Neural progenitor cell (in vitro differentiated cells): Measurements from ENCODE around the gene GGCX. TPM values are rescaled to one million over a fixed set of nuclear protein-coding genes. Genes with fewer than 3 reads are reported as not detected.

Source experiments
- DNase-seq: peaks from one replicate; pipeline ENCODE4 v3.0.0-alpha.2; 2016; ENCODE audit warnings: low spot score
- H2AFZ ChIP-seq: fragments of 200-600 bp; sonication (generic); replicated peaks from 2 replicates; pipeline ENCODE4 v1.6.1; 2016; ENCODE audit warnings: antibody characterized with exemption
- H3F3A ChIP-seq: fragments of 200-600 bp; sonication (generic); 2 replicates; pipeline ENCODE4 v1.6.1; 2016; ENCODE audit warnings: antibody characterized with exemption, low read depth
- H3K27ac ChIP-seq: fragments of 200-600 bp; sonication (generic); 2 replicates; pipeline ENCODE4 v1.5.1; 2016; ENCODE audit warnings: mild to moderate bottlenecking
- H3K27me3 ChIP-seq: fragments of 200-600 bp; sonication (generic); 2 replicates; pipeline ENCODE4 v1.6.1; 2016; ENCODE audit warnings: mild to moderate bottlenecking, moderate library complexity
- H3K36me3 ChIP-seq: fragments of 200-600 bp; sonication (generic); 2 replicates; pipeline ENCODE4 v1.5.1; 2016
- H3K4me1 ChIP-seq: fragments of 200-600 bp; sonication (generic); 2 replicates; pipeline ENCODE4 v1.6.1; 2016; ENCODE audit warnings: mixed run types
- H3K4me2 ChIP-seq: fragments of 200-600 bp; sonication (generic); 2 replicates; pipeline ENCODE4 v1.6.1; 2016
- H3K4me3 ChIP-seq: fragments of 200-600 bp; sonication (generic); 2 replicates; pipeline ENCODE4 v1.5.1; 2016
- H3K79me2 ChIP-seq: fragments of 200-600 bp; sonication (generic); 2 replicates; pipeline ENCODE4 v1.6.1; 2016; ENCODE audit warnings: low read depth
- H3K9ac ChIP-seq: fragments of 200-600 bp; sonication (generic); 2 replicates; pipeline ENCODE4 v1.6.1; 2016
- H3K9me3 ChIP-seq: fragments of 200-600 bp; sonication (generic); 2 replicates; pipeline ENCODE4 v1.5.1; 2016; ENCODE audit warnings: low read depth
- H4K20me1 ChIP-seq: fragments of 200-600 bp; sonication (generic); 2 replicates; pipeline ENCODE4 v1.6.1; 2016; ENCODE audit warnings: low read depth
- H3K27ac Mint-ChIP-seq: 3 replicates; pipeline ENCODE4 v1.8.0; 2021; ENCODE audit warnings: mixed read lengths
- H3K27me3 Mint-ChIP-seq: 2 replicates; pipeline ENCODE4 v1.8.0; 2022; ENCODE audit warnings: low read depth, mild to moderate bottlenecking, inconsistent platforms, moderate library complexity, mixed read lengths; ENCODE audit not compliant: insufficient read depth
- H3K36me3 Mint-ChIP-seq: 3 replicates; pipeline ENCODE4 v1.8.0; 2021; ENCODE audit warnings: mixed read lengths
- H3K4me1 Mint-ChIP-seq: 3 replicates; pipeline ENCODE4 v1.8.0; 2021; ENCODE audit warnings: mixed read lengths
- H3K4me3 Mint-ChIP-seq: 3 replicates; pipeline ENCODE4 v1.8.0; 2021; ENCODE audit warnings: mild to moderate bottlenecking, moderate library complexity, mixed read lengths
- H3K9me3 Mint-ChIP-seq: 3 replicates; pipeline ENCODE4 v1.8.0; 2020; ENCODE audit warnings: mixed read lengths
- EZH2 ChIP-seq: fragments of 200-600 bp; sonication (generic); IDR thresholded peaks from 2 replicates; pipeline ENCODE4 v1.6.1; 2017; ENCODE audit warnings: antibody characterized with exemption, mild to moderate bottlenecking, moderate library complexity
- EZH2phosphoT487 ChIP-seq: fragments of 200-600 bp; sonication (generic); IDR thresholded peaks from 2 replicates; pipeline ENCODE4 v1.6.1; 2017; ENCODE audit warnings: antibody characterized with exemption
- total RNA-seq: library from RNA; depleted of rRNA; stranded (reverse); fragments of >200 nt; gene quantifications from 2 replicates; pipeline ENCODE4 v1.2.3, GENCODE V29; 2015; ENCODE audit warnings: low replicate concordance
- TF ChIP-seq, protein P1 (sequence below): fragments of 200-600 bp; sonication (generic); IDR thresholded peaks from 2 replicates; pipeline ENCODE4 v1.5.1; 2017; ENCODE audit warnings: antibody characterized with exemption, mild to moderate bottlenecking

Gene GGCX
- total RNA-seq, 1 donor from 2014 or later = 29.7 TPM

- Mint-ChIP-seq H3K4me3 (peak overlapping the region; percentile 97), H3K36me3 (peaks cover 39% of the 10 kb centered on the region), H3K27me3 (peaks cover 3% of the 10 kb centered on the region), H3K9me3 (no peaks in the 10 kb centered on the region), H3K4me1 (peaks cover 62% of the 10 kb centered on the region), H3K27ac (peak overlapping the region; percentile 96)
- H3F3A ChIP-seq = peaks cover 60% of the 10 kb centered on the region
- no peaks in the 10 kb centered on the region for H3K9me3 ChIP-seq
- peaks cover 69% of the 10 kb centered on the region for H3K79me2 ChIP-seq
- no peaks in the 10 kb centered on the region for H3K27me3 ChIP-seq
- peak overlapping the region; percentile 98 for H3K9ac ChIP-seq
- peak overlapping the region; percentile 100 for H3K27ac ChIP-seq
- no peak for TF ChIP-seq EZH2phosphoT487
- TF ChIP-seq, protein P1, sequence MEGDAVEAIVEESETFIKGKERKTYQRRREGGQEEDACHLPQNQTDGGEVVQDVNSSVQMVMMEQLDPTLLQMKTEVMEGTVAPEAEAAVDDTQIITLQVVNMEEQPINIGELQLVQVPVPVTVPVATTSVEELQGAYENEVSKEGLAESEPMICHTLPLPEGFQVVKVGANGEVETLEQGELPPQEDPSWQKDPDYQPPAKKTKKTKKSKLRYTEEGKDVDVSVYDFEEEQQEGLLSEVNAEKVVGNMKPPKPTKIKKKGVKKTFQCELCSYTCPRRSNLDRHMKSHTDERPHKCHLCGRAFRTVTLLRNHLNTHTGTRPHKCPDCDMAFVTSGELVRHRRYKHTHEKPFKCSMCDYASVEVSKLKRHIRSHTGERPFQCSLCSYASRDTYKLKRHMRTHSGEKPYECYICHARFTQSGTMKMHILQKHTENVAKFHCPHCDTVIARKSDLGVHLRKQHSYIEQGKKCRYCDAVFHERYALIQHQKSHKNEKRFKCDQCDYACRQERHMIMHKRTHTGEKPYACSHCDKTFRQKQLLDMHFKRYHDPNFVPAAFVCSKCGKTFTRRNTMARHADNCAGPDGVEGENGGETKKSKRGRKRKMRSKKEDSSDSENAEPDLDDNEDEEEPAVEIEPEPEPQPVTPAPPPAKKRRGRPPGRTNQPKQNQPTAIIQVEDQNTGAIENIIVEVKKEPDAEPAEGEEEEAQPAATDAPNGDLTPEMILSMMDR = peak; percentile 4
- peaks cover 30% of the 10 kb centered on the region for H3K36me3 ChIP-seq
- no peak overlapping the region for H2AFZ ChIP-seq
- no peak for DNase-seq
- peaks cover 49% of the 10 kb centered on the region for H4K20me1 ChIP-seq
- peak overlapping the region; percentile 72 for H3K4me3 ChIP-seq
- H3K4me1 ChIP-seq = peaks cover 43% of the 10 kb centered on the region
- peak overlapping the region; percentile 89 for H3K4me2 ChIP-seq
These were observed 21.7 kb downstream of the GGCX start for GRCh38 chr2:85539361-85540132.

DNA sequence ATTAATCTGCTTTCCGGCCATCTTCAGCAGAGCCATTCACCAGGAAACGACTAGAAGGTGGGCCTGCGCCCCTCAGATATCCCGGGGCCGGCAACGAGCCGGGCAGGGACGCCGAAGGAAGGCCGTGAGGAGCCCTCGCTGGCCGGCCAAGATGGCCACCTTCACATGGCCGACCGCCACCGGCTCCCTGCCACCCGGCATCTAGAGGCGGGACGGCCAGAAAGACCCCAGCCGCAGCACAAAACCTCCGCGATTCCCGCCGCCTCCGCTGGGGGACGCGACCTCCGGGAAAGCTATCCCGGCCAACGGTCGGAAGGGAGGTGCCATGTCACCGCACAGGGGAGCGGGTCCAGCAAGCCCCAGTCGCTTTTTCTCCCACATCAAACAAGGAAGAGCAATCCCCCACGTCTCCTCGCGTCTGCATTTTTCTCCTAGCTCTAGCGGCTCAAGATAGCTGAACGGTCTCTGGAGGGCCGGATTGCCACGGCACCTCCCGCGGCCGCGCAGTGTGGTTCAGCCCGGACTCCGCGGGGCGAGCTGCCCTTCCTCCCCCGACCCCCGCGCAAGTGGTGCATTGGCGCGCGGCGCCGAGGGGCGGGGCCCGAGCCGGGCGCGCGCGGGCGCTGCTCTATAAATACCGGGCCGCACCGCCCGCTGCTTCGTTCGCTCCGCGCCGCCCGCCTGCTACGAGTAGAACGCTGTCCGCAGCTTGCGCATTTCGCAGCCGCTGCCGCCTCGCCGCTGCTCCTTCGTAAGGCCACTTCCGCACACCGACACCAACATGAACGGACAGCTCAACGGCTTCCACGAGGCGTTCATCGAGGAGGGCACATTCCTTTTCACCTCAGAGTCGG, 22.6 kb downstream of the GGCX start, which contains the start of gene MAT2A:
Gene MAT2A, plus strand, starts transcription at position 662 of the 854 bp plus-strand sequence. Its CDS starts 120 bp downstream, at position 782.
- peak; percentile 97 for DNase-seq
- H3K27me3 Mint-ChIP-seq = peaks cover 3% of the 10 kb centered on the region
- Histone ChIP-seq H2AFZ (peak within 1 kb of the TSS; percentile 75), H3K9ac (peak within 1 kb of the TSS; percentile 98), H3K79me2 (peaks cover 69% of the 10 kb centered on the region), H3F3A (peaks cover 54% of the 10 kb centered on the region), H3K4me2 (peak within 1 kb of the TSS; percentile 89), H3K4me1 (peaks cover 43% of the 10 kb centered on the region), H3K36me3 (peaks cover 30% of the 10 kb centered on the region), H3K27me3 (no peaks in the 10 kb centered on the region), H3K27ac (peak within 1 kb of the TSS; percentile 100), H3K9me3 (no peaks in the 10 kb centered on the region), H3K4me3 (peak within 1 kb of the TSS; percentile 72), H4K20me1 (peaks cover 44% of the 10 kb centered on the region)
- H3K4me3 Mint-ChIP-seq = peak within 1 kb of the TSS; percentile 97
- no peaks in the 10 kb centered on the region for H3K9me3 Mint-ChIP-seq
- peaks cover 33% of the 10 kb centered on the region for H3K36me3 Mint-ChIP-seq
- peaks cover 55% of the 10 kb centered on the region for H3K4me1 Mint-ChIP-seq
- peak within 1 kb of the TSS; percentile 100 for H3K27ac Mint-ChIP-seq
- TF ChIP-seq EZH2 = no peak
- TF ChIP-seq, protein P1 = peak; percentile 78

DNA sequence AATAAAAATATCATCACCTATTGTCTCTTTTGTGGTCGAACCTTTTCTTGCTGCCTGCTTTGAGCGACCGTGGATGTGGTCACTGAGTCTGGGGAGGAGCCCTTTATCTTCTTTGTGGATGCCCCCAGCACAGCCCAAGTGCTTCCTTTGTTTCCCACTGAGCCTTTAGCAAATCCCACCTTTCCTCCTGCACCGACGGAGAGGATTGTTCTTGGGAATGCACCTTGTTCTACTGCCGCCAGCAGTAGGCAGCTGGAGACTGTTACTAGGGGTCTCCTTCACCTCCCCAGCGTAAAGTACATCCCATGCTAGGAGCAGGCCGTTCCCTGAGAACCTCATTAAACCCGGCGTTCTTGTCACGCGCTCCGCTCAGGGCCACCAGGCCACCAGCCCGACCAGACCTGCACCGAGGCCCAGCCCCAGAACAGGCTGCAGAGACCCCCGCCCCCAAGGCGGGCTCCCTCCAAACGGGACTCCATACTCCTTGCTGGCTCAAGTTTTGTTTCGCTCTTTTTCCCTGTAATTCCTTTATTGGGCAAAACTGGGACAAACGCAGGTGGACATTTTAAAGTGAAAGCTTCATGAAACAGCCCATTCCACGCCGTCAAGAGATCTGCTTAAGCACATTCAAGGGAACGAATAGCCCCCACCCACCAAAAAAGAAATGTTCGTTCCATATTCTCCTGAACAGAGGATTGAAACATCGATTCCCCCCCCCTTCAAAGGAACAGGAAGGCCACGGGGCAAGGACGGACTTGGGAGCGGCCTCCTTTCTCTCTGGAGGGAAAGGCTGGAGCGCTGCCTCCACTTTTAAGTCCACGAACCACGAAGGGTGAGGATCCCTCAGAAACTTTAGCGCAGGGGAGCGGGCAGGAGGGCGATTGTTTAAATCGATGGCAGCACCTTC, 23.4 kb downstream of the GGCX start:
- no peaks in the 10 kb centered on the region for H3K9me3 Mint-ChIP-seq
- peak overlapping the region; percentile 89 for H3K4me2 ChIP-seq
- DNase-seq = peak; percentile 75
- peak overlapping the region; percentile 44 for H2AFZ ChIP-seq
- peaks cover 3% of the 10 kb centered on the region for H3K27me3 Mint-ChIP-seq
- H4K20me1 ChIP-seq = peaks cover 35% of the 10 kb centered on the region
- TF ChIP-seq, protein P1 = no peak
- no peak for TF ChIP-seq EZH2phosphoT487
- TF ChIP-seq EZH2 = no peak
- peak overlapping the region; percentile 72 for H3K4me3 ChIP-seq
- peak overlapping the region; percentile 100 for H3K27ac Mint-ChIP-seq
- peaks cover 48% of the 10 kb centered on the region for H3K4me1 Mint-ChIP-seq
- H3K79me2 ChIP-seq = peaks cover 61% of the 10 kb centered on the region
- H3K27ac ChIP-seq = peak overlapping the region; percentile 100
- H3K9ac ChIP-seq = peak overlapping the region; percentile 98
- H3F3A ChIP-seq = peaks cover 45% of the 10 kb centered on the region
- no peaks in the 10 kb centered on the region for H3K9me3 ChIP-seq
- H3K27me3 ChIP-seq = no peaks in the 10 kb centered on the region
- peaks cover 40% of the 10 kb centered on the region for H3K4me1 ChIP-seq
- H3K4me3 Mint-ChIP-seq = peak overlapping the region; percentile 97
- H3K36me3 Mint-ChIP-seq = peaks cover 27% of the 10 kb centered on the region
- peaks cover 23% of the 10 kb centered on the region for H3K36me3 ChIP-seq
